GM12878 (cell line): ENCODE measurements around the gene KDM5C.

Experiments used
- BACH1 ChIP-seq: fragments of 450-650 bp; IDR thresholded peaks from 2 replicates; pipeline ENCODE4 v1.6.1; 2017; ENCODE audit warnings: mild to moderate bottlenecking, borderline replicate concordance
- CTCF ChIP-seq, 3 experiments: IDR thresholded peaks in 2 of 3; conservative IDR thresholded peaks in 1 of 3; 2 replicates each; pipeline ENCODE4 v1.5.1; 2011; ENCODE audit warnings: low read depth in 3 of 3, low read length in 3 of 3, mild to moderate bottlenecking in 3 of 3, control low read depth in 2 of 3, moderate library complexity in 2 of 3, inconsistent platforms in 1 of 3, mixed read lengths in 1 of 3; ENCODE audit not compliant: control insufficient read depth in 2 of 3, insufficient read depth in 1 of 3; ENCODE audit errors: extremely low read depth in 1 of 3
- EP300 ChIP-seq, 2 experiments: fragments of 150-350 bp in 1 of 2; IDR thresholded peaks; 2 replicates each; pipeline ENCODE4 v1.6.1; 2011 to 2012; ENCODE audit warnings: low read depth in 2 of 2, low read length in 2 of 2, borderline replicate concordance in 1 of 2, improper control_type of control experiment in 1 of 2, inconsistent platforms in 1 of 2; ENCODE audit not compliant: control insufficient read depth in 1 of 2
- KDM1A ChIP-seq: fragments of 200-600 bp; sonication (generic); IDR thresholded peaks from 2 replicates; pipeline ENCODE4 v1.6.1; 2016; ENCODE audit warnings: borderline replicate concordance
- NFYB ChIP-seq: IDR thresholded peaks from 2 replicates; pipeline ENCODE4 v1.6.1; 2011; ENCODE audit warnings: low read depth, mild to moderate bottlenecking, low read length, improper control_type of control experiment, moderate library complexity; ENCODE audit not compliant: insufficient read depth
- NRF1 ChIP-seq: conservative IDR thresholded peaks from 2 replicates; pipeline ENCODE4 v1.6.1; 2011; ENCODE audit warnings: mild to moderate bottlenecking, low read depth, low read length, improper control_type of control experiment
- PKNOX1 ChIP-seq: fragments of 450-650 bp; IDR thresholded peaks from 2 replicates; pipeline ENCODE4 v1.6.1; 2016; ENCODE audit warnings: mild to moderate bottlenecking
- RB1 ChIP-seq: fragments of 450-650 bp; formaldehyde crosslinking; IDR thresholded peaks from 2 replicates; pipeline ENCODE4 v1.6.1; 2017; ENCODE audit warnings: mild to moderate bottlenecking, borderline replicate concordance

- TF ChIP-seq RB1 (no peak), BACH1 (no peak), EP300 (IDR thresholded peaks at IDR 0.05; ENCODE audit: borderline replicate concordance in 1 of 2, control insufficient read depth in 1 of 2, low read depth in 2 of 2, low read length in 2 of 2) (no peak), CTCF (IDR thresholded peaks at IDR 0.05 in 2 of 3, conservative IDR thresholded peaks at IDR 0.05 in 1 of 3; ENCODE audit: control insufficient read depth in 2 of 3, extremely low read depth in 1 of 3, insufficient read depth in 1 of 3, low read depth in 3 of 3, low read length in 3 of 3) (no peak), PKNOX1 (no peak), NFYB (no peak), NRF1 (no peak), KDM1A (no peak)
Measured at GRCh38 chrX:53262918-53263394, 37.9 kb upstream of the KDM5C start.
